ENCODE measurements around the gene ZFP36L1.

ZFP36L1 gene

GRCh38 chr14:68823434-68824206 is 30.8 kb upstream of the ZFP36L1 start:
- no peak overlapping the region for H3K27ac ChIP-seq (ENCODE audit: low read depth, low read length)
- H3K4me3 ChIP-seq (ENCODE audit: low read length), result no peak overlapping the region
- WGBS, result 94% methylated on average over 8 of the region's 8 CpGs

GRCh38 chr14:68822926-68823325 is 30.1 kb upstream of the ZFP36L1 start:
- peaks cover 14% of the 10 kb centered on the region; the same call in 1 of the 2 replicates for H3K4me1 ChIP-seq (ENCODE audit: insufficient read depth, low read length)
- 90% methylated on average over 4 of the region's 4 CpGs for WGBS
- H3K27ac ChIP-seq (ENCODE audit: low read depth, low read length), result no peak overlapping the region
- no peaks in the 10 kb centered on the region for H3K36me3 ChIP-seq (ENCODE audit: insufficient read depth, low read length)
- no peak overlapping the region for H3K9ac ChIP-seq (ENCODE audit: low read depth, low read length)
- H3K9me3 ChIP-seq (ENCODE audit: insufficient read depth, low read depth, low read length), result no peaks in the 10 kb centered on the region
- H3K4me3 ChIP-seq (ENCODE audit: low read length), result no peak overlapping the region
- H3K27me3 ChIP-seq (ENCODE audit: insufficient read depth, low read length), result no peaks in the 10 kb centered on the region

More at GRCh38 chr14:68823434-68824206, 30.8 kb upstream of the ZFP36L1 start:
- Histone ChIP-seq H3K4me1 (ENCODE audit: insufficient read depth, low read length) (peaks cover 9% of the 10 kb centered on the region; the same call in 1 of the 2 replicates), H3K9ac (ENCODE audit: low read depth, low read length) (no peak overlapping the region), H3K36me3 (ENCODE audit: insufficient read depth, low read length) (no peaks in the 10 kb centered on the region), H3K27me3 (ENCODE audit: insufficient read depth, low read length) (no peaks in the 10 kb centered on the region), H3K9me3 (ENCODE audit: insufficient read depth, low read depth, low read length) (no peaks in the 10 kb centered on the region)

- Histone ChIP-seq H3K36me3 (ENCODE audit: insufficient read depth, low read length) (no peaks in the 10 kb centered on the region), H3K27me3 (ENCODE audit: insufficient read depth, low read length) (no peaks in the 10 kb centered on the region), H3K27ac (ENCODE audit: low read depth, low read length) (no peak overlapping the region), H3K4me3 (ENCODE audit: low read length) (no peak overlapping the region), H3K4me1 (ENCODE audit: insufficient read depth, low read length) (peaks cover 14% of the 10 kb centered on the region; the same call in 1 of the 2 replicates), H3K9ac (ENCODE audit: low read depth, low read length) (no peak overlapping the region), H3K9me3 (ENCODE audit: insufficient read depth, low read depth, low read length) (no peaks in the 10 kb centered on the region)
- 93% methylated on average over 4 of the region's 4 CpGs for WGBS
These were observed 29.3 kb upstream of the ZFP36L1 start for GRCh38 chr14:68822132-68822651.

GRCh38 chr14:68820999-68821683 is 28.3 kb upstream of the ZFP36L1 start:
- no peak overlapping the region for H3K9ac ChIP-seq (ENCODE audit: low read depth, low read length)
- H3K27me3 ChIP-seq (ENCODE audit: insufficient read depth, low read length), result no peaks in the 10 kb centered on the region
- no peaks in the 10 kb centered on the region for H3K9me3 ChIP-seq (ENCODE audit: insufficient read depth, low read depth, low read length)
- no peaks in the 10 kb centered on the region for H3K36me3 ChIP-seq (ENCODE audit: insufficient read depth, low read length)
- H3K27ac ChIP-seq (ENCODE audit: low read depth, low read length), result no peak overlapping the region
- H3K4me3 ChIP-seq (ENCODE audit: low read length), result no peak overlapping the region
- 90% methylated on average over 18 of the region's 18 CpGs for WGBS
- peaks cover 16% of the 10 kb centered on the region; the same call in 1 of the 2 replicates for H3K4me1 ChIP-seq (ENCODE audit: insufficient read depth, low read length)

- Histone ChIP-seq H3K4me3 (ENCODE audit: low read length) (no peak overlapping the region), H3K9ac (ENCODE audit: low read depth, low read length) (no peak overlapping the region), H3K36me3 (ENCODE audit: insufficient read depth, low read length) (no peaks in the 10 kb centered on the region), H3K9me3 (ENCODE audit: insufficient read depth, low read depth, low read length) (no peaks in the 10 kb centered on the region), H3K4me1 (ENCODE audit: insufficient read depth, low read length) (peaks cover 19% of the 10 kb centered on the region), H3K27ac (ENCODE audit: low read depth, low read length) (no peak overlapping the region), H3K27me3 (ENCODE audit: insufficient read depth, low read length) (no peaks in the 10 kb centered on the region)
- WGBS, result 92% methylated on average over 4 of the region's 4 CpGs
These were observed 27.7 kb upstream of the ZFP36L1 start for GRCh38 chr14:68820536-68820935.

- Histone ChIP-seq H3K4me3 (ENCODE audit: low read length) (no peak overlapping the region), H3K4me1 (ENCODE audit: insufficient read depth, low read length) (peaks cover 23% of the 10 kb centered on the region), H3K36me3 (ENCODE audit: insufficient read depth, low read length) (no peaks in the 10 kb centered on the region), H3K27me3 (ENCODE audit: insufficient read depth, low read length) (no peaks in the 10 kb centered on the region), H3K9ac (ENCODE audit: low read depth, low read length) (no peak overlapping the region), H3K27ac (ENCODE audit: low read depth, low read length) (no peak overlapping the region), H3K9me3 (ENCODE audit: insufficient read depth, low read depth, low read length) (no peaks in the 10 kb centered on the region)
- 87% methylated on average over 9 of the region's 9 CpGs for WGBS
These were observed 27.3 kb upstream of the ZFP36L1 start for GRCh38 chr14:68820119-68820518.

- peaks cover 31% of the 10 kb centered on the region for H3K4me1 ChIP-seq (ENCODE audit: insufficient read depth, low read length)
- WGBS, result 20% methylated on average over 10 of the region's 10 CpGs
- H3K4me3 ChIP-seq (ENCODE audit: low read length), result no peak overlapping the region
- no peaks in the 10 kb centered on the region for H3K36me3 ChIP-seq (ENCODE audit: insufficient read depth, low read length)
- no peaks in the 10 kb centered on the region for H3K9me3 ChIP-seq (ENCODE audit: insufficient read depth, low read depth, low read length)
- H3K27ac ChIP-seq (ENCODE audit: low read depth, low read length), result peak overlapping the region; percentile 36; the same call in 1 of the 2 replicates
- H3K27me3 ChIP-seq (ENCODE audit: insufficient read depth, low read length), result no peaks in the 10 kb centered on the region
- no peak overlapping the region for H3K9ac ChIP-seq (ENCODE audit: low read depth, low read length)
These were observed 26.4 kb upstream of the ZFP36L1 start for GRCh38 chr14:68819260-68819691.

GRCh38 chr14:68817506-68818212 is 24.8 kb upstream of the ZFP36L1 start:
- no peak overlapping the region for H3K9ac ChIP-seq (ENCODE audit: low read depth, low read length)
- 90% methylated on average over 3 of the region's 3 CpGs for WGBS
- no peaks in the 10 kb centered on the region for H3K36me3 ChIP-seq (ENCODE audit: insufficient read depth, low read length)
- no peaks in the 10 kb centered on the region for H3K27me3 ChIP-seq (ENCODE audit: insufficient read depth, low read length)
- no peak overlapping the region for H3K4me3 ChIP-seq (ENCODE audit: low read length)
- no peak overlapping the region for H3K27ac ChIP-seq (ENCODE audit: low read depth, low read length)
- peaks cover 35% of the 10 kb centered on the region for H3K4me1 ChIP-seq (ENCODE audit: insufficient read depth, low read length)
- no peaks in the 10 kb centered on the region for H3K9me3 ChIP-seq (ENCODE audit: insufficient read depth, low read depth, low read length)

- no peak overlapping the region for H3K4me3 ChIP-seq (ENCODE audit: low read length)
- H3K36me3 ChIP-seq (ENCODE audit: insufficient read depth, low read length), result no peaks in the 10 kb centered on the region
These were observed 24.1 kb upstream of the ZFP36L1 start for GRCh38 chr14:68816943-68817430.

GRCh38 chr14:68816183-68816942 is 23.5 kb upstream of the ZFP36L1 start:
- Histone ChIP-seq H3K27me3 (ENCODE audit: insufficient read depth, low read length) (no peaks in the 10 kb centered on the region), H3K4me3 (ENCODE audit: low read length) (peak overlapping the region; percentile 47), H3K4me1 (ENCODE audit: insufficient read depth, low read length) (peaks cover 35% of the 10 kb centered on the region), H3K9ac (ENCODE audit: low read depth, low read length) (peak overlapping the region; percentile 86), H3K36me3 (ENCODE audit: insufficient read depth, low read length) (no peaks in the 10 kb centered on the region), H3K9me3 (ENCODE audit: insufficient read depth, low read depth, low read length) (no peaks in the 10 kb centered on the region), H3K27ac (ENCODE audit: low read depth, low read length) (peak overlapping the region; percentile 89)
- WGBS, result 7% methylated on average over 82 of the region's 82 CpGs

More at GRCh38 chr14:68816943-68817430, 24.1 kb upstream of the ZFP36L1 start:
- Histone ChIP-seq H3K4me1 (ENCODE audit: insufficient read depth, low read length) (peaks cover 35% of the 10 kb centered on the region), H3K27ac (ENCODE audit: low read depth, low read length) (no peak overlapping the region), H3K27me3 (ENCODE audit: insufficient read depth, low read length) (no peaks in the 10 kb centered on the region), H3K9ac (ENCODE audit: low read depth, low read length) (no peak overlapping the region), H3K9me3 (ENCODE audit: insufficient read depth, low read depth, low read length) (no peaks in the 10 kb centered on the region)
- 53% methylated on average over 13 of the region's 13 CpGs for WGBS

Measured in HUES64 (cell line).